ENCODE measurements around the gene HIVEP3. TPM values are rescaled to one million over a fixed set of nuclear protein-coding genes. Genes with fewer than 3 reads are reported as not detected.

HIVEP3 gene
- polyA plus RNA-seq, 1 of the 3 experiments (the other 2 are of a cell fraction): 6.4 TPM

- ChIA-PET POLR2A (no interaction called here), CTCF (interaction anchor here (1.2 to 11.2 kb wide), 5 partner anchors 8 to 203 kb away, joined by 3 to 93 read pairs (median 13); no protein-coding TSS in a partner anchor)
- peak overlapping the region; percentile 55 for H3K4me2 ChIP-seq
- no peak overlapping the region for H3K4me3 ChIP-seq (ENCODE audit: low read depth in 2 of 2, low read length in 1 of 2)
- DNase-seq: no peak
- no peaks in the 10 kb centered on the region for H3K9me2 ChIP-seq
- peak overlapping the region in 1 of 2 experiments; percentile 70; a peak in 2 of 4 replicates for H3K27ac ChIP-seq (ENCODE audit: low read depth in 2 of 2, low read length in 1 of 2)
- 6% methylated on average over 3 of the region's 5 CpGs for WGBS (ENCODE audit: low lambda C conversion rate)
- no peaks in the 10 kb centered on the region for H4K20me1 ChIP-seq (ENCODE audit: insufficient read depth)
- H2AFZ ChIP-seq (ENCODE audit: low read depth): no peak overlapping the region
- no peaks in the 10 kb centered on the region for H3K27me3 ChIP-seq (ENCODE audit: insufficient read depth)
- H3K36me3 ChIP-seq (replicated peaks in 1 of 2; ENCODE audit: control insufficient read depth in 1 of 2, insufficient read depth in 2 of 2, low read length in 1 of 2): no peaks in the 10 kb centered on the region
- peak overlapping the region; percentile 39; the same call in 1 of the 2 replicates for H3K9ac ChIP-seq
- H3K4me1 ChIP-seq (ENCODE audit: control insufficient read depth in 1 of 2, insufficient read depth in 2 of 2, low read depth in 1 of 2, low read length in 1 of 2): peaks cover 57 to 59% of the 10 kb centered on the region in 2 experiments
- H3K9me3 ChIP-seq: no peaks in the 10 kb centered on the region
- 0 out of 2 replicates have a peak, but pooled peaks cover 2% of the 10 kb centered on the region for H3K79me2 ChIP-seq (ENCODE audit: insufficient read depth)
- peaks cover 13% of the 10 kb centered on the region for H3F3A ChIP-seq (replicated peaks; ENCODE audit: insufficient read depth)
- TF ChIP-seq FOXJ3 (CRISPR knock-in tag; IDR thresholded peaks at IDR 0.05) (no peak), PBX3 (IDR thresholded peaks at IDR 0.05) (peak; percentile 40; the same call in 1 of the 2 replicates), ELF1 (IDR thresholded peaks at IDR 0.05) (no peak), SIN3A (IDR thresholded peaks at IDR 0.05; ENCODE audit: borderline replicate concordance, low read depth, low read length) (no peak), USF1 (IDR thresholded peaks at IDR 0.05; ENCODE audit: borderline replicate concordance, low read depth) (no peak), JUND (IDR thresholded peaks at IDR 0.05) (peak; percentile 81), RXRA (IDR thresholded peaks at IDR 0.05; ENCODE audit: borderline replicate concordance, low read depth) (peak; percentile 45; the same call in 1 of the 2 replicates), NFIC (IDR thresholded peaks at IDR 0.05; ENCODE audit: borderline replicate concordance) (peak; percentile 64), MXI1 (IDR thresholded peaks at IDR 0.05; ENCODE audit: low read depth, low read length) (no peak), CHD2 (IDR thresholded peaks at IDR 0.05; ENCODE audit: low read length, partially characterized antibody) (no peak), EZH2phosphoT487 (IDR thresholded peaks at IDR 0.05; ENCODE audit: borderline replicate concordance, low read depth) (no peak), FOXM1 (IDR thresholded peaks at IDR 0.05; ENCODE audit: low read depth) (no peak), MEF2A (IDR thresholded peaks at IDR 0.05; ENCODE audit: borderline replicate concordance, low read depth) (no peak), SMC3 (IDR thresholded peaks at IDR 0.05; ENCODE audit: low read depth, low read length) (no peak), RFX5 (IDR thresholded peaks at IDR 0.05; ENCODE audit: low read length) (no peak), YY1 (IDR thresholded peaks at IDR 0.05; ENCODE audit: low read depth) (no peak), NRF1 (IDR thresholded peaks at IDR 0.05; ENCODE audit: low read depth, low read length) (no peak), REST (IDR thresholded peaks at IDR 0.05; ENCODE audit: low read depth, low read length) (0 out of 2 replicates have a peak, but pooled peaks have one; percentile 16), CTCF (IDR thresholded peaks at IDR 0.05) (no peak), RAD21 (IDR thresholded peaks at IDR 0.05; ENCODE audit: low read length) (no peak), EP300 (IDR thresholded peaks at IDR 0.05; ENCODE audit: borderline replicate concordance in 1 of 2, low read depth in 1 of 2, low read length in 1 of 2) (peak in 1 of 2 experiments; percentile 60; a peak in 1 of 4 replicates), RCOR1 (IDR thresholded peaks at IDR 0.05; ENCODE audit: low read length) (no peak)
- TF ChIP-seq, protein P1, sequence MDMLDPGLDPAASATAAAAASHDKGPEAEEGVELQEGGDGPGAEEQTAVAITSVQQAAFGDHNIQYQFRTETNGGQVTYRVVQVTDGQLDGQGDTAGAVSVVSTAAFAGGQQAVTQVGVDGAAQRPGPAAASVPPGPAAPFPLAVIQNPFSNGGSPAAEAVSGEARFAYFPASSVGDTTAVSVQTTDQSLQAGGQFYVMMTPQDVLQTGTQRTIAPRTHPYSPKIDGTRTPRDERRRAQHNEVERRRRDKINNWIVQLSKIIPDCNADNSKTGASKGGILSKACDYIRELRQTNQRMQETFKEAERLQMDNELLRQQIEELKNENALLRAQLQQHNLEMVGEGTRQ (IDR thresholded peaks at IDR 0.05; ENCODE audit: borderline replicate concordance, low read depth, low read length): no peak
- TF ChIP-seq, protein P2, sequence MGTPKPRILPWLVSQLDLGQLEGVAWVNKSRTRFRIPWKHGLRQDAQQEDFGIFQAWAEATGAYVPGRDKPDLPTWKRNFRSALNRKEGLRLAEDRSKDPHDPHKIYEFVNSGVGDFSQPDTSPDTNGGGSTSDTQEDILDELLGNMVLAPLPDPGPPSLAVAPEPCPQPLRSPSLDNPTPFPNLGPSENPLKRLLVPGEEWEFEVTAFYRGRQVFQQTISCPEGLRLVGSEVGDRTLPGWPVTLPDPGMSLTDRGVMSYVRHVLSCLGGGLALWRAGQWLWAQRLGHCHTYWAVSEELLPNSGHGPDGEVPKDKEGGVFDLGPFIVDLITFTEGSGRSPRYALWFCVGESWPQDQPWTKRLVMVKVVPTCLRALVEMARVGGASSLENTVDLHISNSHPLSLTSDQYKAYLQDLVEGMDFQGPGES (IDR thresholded peaks at IDR 0.05; ENCODE audit: low read depth, low read length): no peak
- TF ChIP-seq, protein P3, sequence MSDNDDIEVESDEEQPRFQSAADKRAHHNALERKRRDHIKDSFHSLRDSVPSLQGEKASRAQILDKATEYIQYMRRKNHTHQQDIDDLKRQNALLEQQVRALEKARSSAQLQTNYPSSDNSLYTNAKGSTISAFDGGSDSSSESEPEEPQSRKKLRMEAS (IDR thresholded peaks at IDR 0.05; ENCODE audit: low read depth): peak; percentile 52; the same call in 1 of the 2 replicates
Measured at GRCh38 chr1:41485605-41486004, 433.1 kb downstream of the HIVEP3 start.
